ENCODE measurements around the gene CNST. TPM values are rescaled to one million over a fixed set of nuclear protein-coding genes. Genes with fewer than 3 reads are reported as not detected.
"Not testable (repeated sequence)": the region's sequence is repeated elsewhere in the genome, so short reads cannot be mapped to it uniquely, and the experiment has no call there.

Gene CNST
- total RNA-seq, 1 donor from 2014 or later = 25.6 TPM

DNA sequence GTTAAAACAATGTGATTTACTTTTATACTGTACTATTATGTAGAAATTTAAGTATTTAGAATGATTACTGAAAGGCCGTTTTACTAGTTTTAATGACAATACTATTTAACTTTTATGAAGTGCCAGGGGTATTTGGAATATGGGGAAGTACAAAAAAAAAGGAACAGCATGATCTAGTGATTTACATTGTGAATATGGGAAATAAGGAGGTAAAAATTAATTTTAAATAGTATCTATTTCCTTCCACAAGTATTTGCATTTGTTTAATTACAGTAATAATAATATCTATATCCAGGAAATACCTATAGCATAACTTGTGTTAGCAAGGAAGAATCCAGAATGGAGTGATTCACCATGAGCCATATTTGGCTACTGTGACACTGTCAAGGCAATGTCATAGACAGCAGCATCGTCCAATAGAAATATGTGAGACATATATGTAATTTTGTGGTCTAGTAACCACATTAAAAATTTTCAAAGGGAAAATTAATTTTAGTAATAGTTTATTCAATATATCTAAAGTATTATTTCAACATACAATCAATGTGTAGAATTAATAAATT is 22.0 kb downstream of the CNST start:
- Histone ChIP-seq H3K4me3 (no peak overlapping the region), H3K27me3 (no peaks in the 10 kb centered on the region), H3K4me1 (no peaks in the 10 kb centered on the region), H3K27ac (no peak overlapping the region), H3K9ac (no peak overlapping the region), H4K20me1 (ENCODE audit: low read depth) (peaks cover 7% of the 10 kb centered on the region), H3K9me3 (ENCODE audit: low read depth) (no peaks in the 10 kb centered on the region), H3F3A (ENCODE audit: low read depth) (no peaks in the 10 kb centered on the region), H2AFZ (replicated peaks) (no peak overlapping the region), H3K4me2 (no peak overlapping the region), H3K79me2 (ENCODE audit: low read depth) (peaks cover 29% of the 10 kb centered on the region), H3K36me3 (no peaks in the 10 kb centered on the region)
- no peak overlapping the region for H3K4me3 Mint-ChIP-seq
- no peak for DNase-seq (ENCODE audit: low spot score)
- H3K27me3 Mint-ChIP-seq (ENCODE audit: insufficient read depth, low read depth) = no peaks in the 10 kb centered on the region
- TF ChIP-seq EZH2 (IDR thresholded peaks at IDR 0.05) (no peak), CTCF (IDR thresholded peaks at IDR 0.05) (no peak), EZH2phosphoT487 (IDR thresholded peaks at IDR 0.05) (no peak)
- peaks cover 9% of the 10 kb centered on the region for H3K4me1 Mint-ChIP-seq
- peaks cover 9% of the 10 kb centered on the region for H3K36me3 Mint-ChIP-seq
- peaks cover 6% of the 10 kb centered on the region for H3K9me3 Mint-ChIP-seq
- no peak overlapping the region for H3K27ac Mint-ChIP-seq

- H3K9ac ChIP-seq; H3K4me1 Mint-ChIP-seq; H2AFZ ChIP-seq (replicated peaks); H3K27ac Mint-ChIP-seq; H3K36me3 Mint-ChIP-seq; H3K4me2 ChIP-seq; H4K20me1 ChIP-seq (ENCODE audit: low read depth); H3K9me3 Mint-ChIP-seq; H3K9me3 ChIP-seq (ENCODE audit: low read depth); H3K36me3 ChIP-seq; H3F3A ChIP-seq (ENCODE audit: low read depth); H3K4me1 ChIP-seq; DNase-seq (ENCODE audit: low spot score); H3K27ac ChIP-seq; H3K4me3 ChIP-seq; H3K4me3 Mint-ChIP-seq; H3K27me3 ChIP-seq; H3K27me3 Mint-ChIP-seq (ENCODE audit: insufficient read depth, low read depth): not testable (repeated sequence)
- peaks cover 29% of the 10 kb centered on the region for H3K79me2 ChIP-seq (ENCODE audit: low read depth)
These were observed 23.7 kb downstream of the CNST start for GRCh38 chr1:246589919-246590318.

- DNase-seq (ENCODE audit: low spot score) = no peak
- peaks cover 29% of the 10 kb centered on the region for H3K79me2 ChIP-seq (ENCODE audit: low read depth)
- no peaks in the 10 kb centered on the region for H4K20me1 ChIP-seq (ENCODE audit: low read depth)
- no peak overlapping the region for H3K4me2 ChIP-seq
- no peak for TF ChIP-seq EZH2 (IDR thresholded peaks at IDR 0.05)
- TF ChIP-seq EZH2phosphoT487 (IDR thresholded peaks at IDR 0.05) = no peak
- TF ChIP-seq CTCF (IDR thresholded peaks at IDR 0.05) = no peak
- peaks cover 6% of the 10 kb centered on the region for H3K9me3 Mint-ChIP-seq
- H3K27ac Mint-ChIP-seq = no peak overlapping the region
- no peak overlapping the region for H3K4me3 ChIP-seq
- no peaks in the 10 kb centered on the region for H3F3A ChIP-seq (ENCODE audit: low read depth)
- no peaks in the 10 kb centered on the region for H3K4me1 Mint-ChIP-seq
- H3K27me3 ChIP-seq = no peaks in the 10 kb centered on the region
- H3K36me3 Mint-ChIP-seq = peaks cover 9% of the 10 kb centered on the region
- H2AFZ ChIP-seq (replicated peaks) = no peak overlapping the region
- no peak overlapping the region for H3K9ac ChIP-seq
- H3K4me1 ChIP-seq = no peaks in the 10 kb centered on the region
- H3K9me3 ChIP-seq (ENCODE audit: low read depth) = no peaks in the 10 kb centered on the region
- no peaks in the 10 kb centered on the region for H3K27me3 Mint-ChIP-seq (ENCODE audit: insufficient read depth, low read depth)
- no peak overlapping the region for H3K27ac ChIP-seq
- H3K36me3 ChIP-seq = no peaks in the 10 kb centered on the region
- no peak overlapping the region for H3K4me3 Mint-ChIP-seq
These were observed 24.8 kb downstream of the CNST start for GRCh38 chr1:246591047-246591446.

DNA sequence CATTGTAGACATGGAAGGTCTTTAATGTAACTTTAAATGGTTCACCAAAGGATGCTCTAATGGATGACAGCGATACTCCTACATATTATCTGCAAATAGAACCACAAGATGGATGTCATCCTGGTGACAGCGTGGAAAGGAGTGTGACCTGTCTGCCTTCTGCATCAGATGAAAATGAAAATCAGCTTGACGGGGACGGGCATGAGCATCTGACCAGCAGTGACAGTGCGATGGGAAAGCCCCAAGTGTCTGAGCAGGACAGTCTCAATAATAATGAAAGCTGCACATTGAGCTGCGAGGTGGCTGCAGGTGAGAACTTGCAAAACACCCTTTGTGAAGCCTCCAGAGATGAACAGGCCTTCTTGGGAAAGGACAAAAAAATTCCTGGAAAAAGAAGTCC is 25.2 kb downstream of the CNST start:
- Histone ChIP-seq H3K27me3 (no peaks in the 10 kb centered on the region), H2AFZ (replicated peaks) (no peak overlapping the region), H3K9me3 (ENCODE audit: low read depth) (no peaks in the 10 kb centered on the region), H3K27ac (no peak overlapping the region), H3K9ac (no peak overlapping the region), H3K36me3 (no peaks in the 10 kb centered on the region), H3K4me1 (no peaks in the 10 kb centered on the region), H3K4me2 (no peak overlapping the region), H3K4me3 (no peak overlapping the region), H3K79me2 (ENCODE audit: low read depth) (peaks cover 29% of the 10 kb centered on the region), H4K20me1 (ENCODE audit: low read depth) (no peaks in the 10 kb centered on the region), H3F3A (ENCODE audit: low read depth) (no peaks in the 10 kb centered on the region)
- Mint-ChIP-seq H3K27me3 (ENCODE audit: insufficient read depth, low read depth) (no peaks in the 10 kb centered on the region), H3K9me3 (peaks cover 6% of the 10 kb centered on the region), H3K36me3 (peaks cover 9% of the 10 kb centered on the region), H3K4me3 (no peak overlapping the region), H3K4me1 (no peaks in the 10 kb centered on the region), H3K27ac (no peak overlapping the region)
- TF ChIP-seq EZH2phosphoT487 (IDR thresholded peaks at IDR 0.05) = no peak
- no peak for TF ChIP-seq EZH2 (IDR thresholded peaks at IDR 0.05)
- no peak for TF ChIP-seq CTCF (IDR thresholded peaks at IDR 0.05)
- no peak for DNase-seq (ENCODE audit: low spot score)

All from neural progenitor cell (in vitro differentiated cells).